GM21576 (cell line): ENCODE measurements around the gene OR9A2.

Experiments used
- ATAC-seq: cut with Tn5 transposase; IDR thresholded peaks from one replicate; pipeline ENCODE4 v1.9.1; 2021; ENCODE audit warnings: mild to moderate bottlenecking, moderate library complexity; ENCODE audit not compliant: unreplicated experiment

OR9A2 gene, protein sequence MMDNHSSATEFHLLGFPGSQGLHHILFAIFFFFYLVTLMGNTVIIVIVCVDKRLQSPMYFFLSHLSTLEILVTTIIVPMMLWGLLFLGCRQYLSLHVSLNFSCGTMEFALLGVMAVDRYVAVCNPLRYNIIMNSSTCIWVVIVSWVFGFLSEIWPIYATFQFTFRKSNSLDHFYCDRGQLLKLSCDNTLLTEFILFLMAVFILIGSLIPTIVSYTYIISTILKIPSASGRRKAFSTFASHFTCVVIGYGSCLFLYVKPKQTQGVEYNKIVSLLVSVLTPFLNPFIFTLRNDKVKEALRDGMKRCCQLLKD

DNA sequence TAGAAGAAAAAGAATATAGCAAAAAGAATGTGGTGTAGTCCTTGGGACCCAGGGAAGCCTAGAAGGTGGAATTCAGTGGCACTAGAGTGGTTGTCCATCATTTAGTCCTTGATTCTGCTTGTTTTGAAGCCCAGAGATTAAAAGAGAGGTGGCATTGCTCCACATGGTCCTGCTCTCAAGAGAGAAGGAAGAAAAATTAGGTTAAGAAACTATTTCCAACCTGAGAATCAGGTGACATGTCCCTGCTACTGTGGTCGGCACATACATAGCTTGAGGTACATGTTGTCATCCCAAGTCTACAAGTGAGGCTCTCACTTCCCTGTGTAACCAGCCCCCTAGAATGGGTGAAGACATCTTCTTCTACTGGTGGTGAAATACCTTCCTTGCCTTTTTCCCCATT lies at the start of gene OR9A2:
TSS of gene OR9A2 (minus strand) at position 101 of the 400 bp plus-strand sequence. CDS start at position 101, 0 bp downstream.
- ATAC-seq, result no peak

DNA sequence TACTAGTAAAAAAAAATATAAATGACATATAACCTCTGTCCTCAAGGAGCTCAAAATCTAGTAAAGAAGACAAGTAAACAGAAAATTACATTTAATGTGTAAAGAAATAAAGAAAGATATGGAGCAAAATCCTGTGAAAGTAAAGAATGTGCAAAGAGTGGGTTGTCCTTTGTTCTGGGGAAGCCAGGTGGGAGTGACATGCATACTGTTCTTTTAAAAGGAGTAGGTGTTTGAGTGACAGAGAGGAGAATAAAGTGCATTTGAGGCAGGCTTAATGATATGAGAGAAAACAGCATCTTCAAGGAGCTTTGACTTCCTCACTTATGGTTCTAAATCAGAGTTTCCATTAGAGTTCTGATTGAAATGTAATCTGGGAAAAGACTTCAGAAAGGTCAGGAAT lies 47.2 kb upstream of the OR9A2 start:
- ATAC-seq, result no peak

DNA sequence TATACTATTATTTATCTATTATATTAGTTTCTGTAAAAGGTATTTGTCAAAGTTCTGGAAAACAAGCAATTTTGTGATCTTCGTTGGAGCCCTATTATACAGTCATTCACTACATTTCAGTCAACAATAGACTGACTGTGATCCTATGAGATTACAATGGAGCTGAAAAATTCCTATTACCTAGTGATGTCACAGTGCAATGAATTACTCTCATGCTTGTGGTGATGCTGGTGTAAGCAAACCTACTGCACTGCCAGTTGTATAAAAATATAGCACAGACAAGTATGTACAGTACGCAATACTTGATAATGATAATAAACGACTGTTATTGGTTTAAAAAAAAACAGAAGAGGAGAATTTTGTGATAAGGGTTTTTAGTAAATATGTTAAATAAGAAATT lies 46.6 kb upstream of the OR9A2 start:
- no peak for ATAC-seq

DNA sequence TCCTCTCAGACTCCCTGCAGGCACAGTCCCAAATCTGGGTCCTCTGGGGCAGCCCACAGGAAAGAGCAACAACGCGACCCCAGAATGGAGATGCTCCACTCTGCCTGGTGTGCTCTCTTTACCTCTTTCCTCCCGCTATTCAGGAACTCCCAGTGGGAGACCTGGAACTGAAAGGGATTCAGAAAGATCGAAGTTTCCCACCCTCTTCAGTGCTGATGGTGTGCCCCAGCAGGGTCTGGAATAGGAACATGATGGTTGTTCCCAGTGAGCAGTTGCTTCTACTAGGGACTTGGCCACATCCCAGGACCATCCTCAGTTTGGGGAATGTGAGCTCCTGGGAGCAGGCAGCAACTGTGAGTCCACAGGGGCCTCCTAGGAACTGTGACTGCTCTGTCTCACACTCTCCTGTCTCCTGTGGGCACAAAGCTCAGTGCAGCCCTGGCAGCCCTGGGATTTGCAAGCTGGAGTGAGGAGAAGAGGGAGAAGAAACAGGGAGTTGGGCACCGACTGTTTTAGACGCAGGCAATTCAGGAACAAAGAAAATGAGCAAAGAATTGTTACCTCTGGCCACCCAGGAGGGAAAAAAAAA lies 43.1 kb upstream of the OR9A2 start:
- no peak for ATAC-seq

DNA sequence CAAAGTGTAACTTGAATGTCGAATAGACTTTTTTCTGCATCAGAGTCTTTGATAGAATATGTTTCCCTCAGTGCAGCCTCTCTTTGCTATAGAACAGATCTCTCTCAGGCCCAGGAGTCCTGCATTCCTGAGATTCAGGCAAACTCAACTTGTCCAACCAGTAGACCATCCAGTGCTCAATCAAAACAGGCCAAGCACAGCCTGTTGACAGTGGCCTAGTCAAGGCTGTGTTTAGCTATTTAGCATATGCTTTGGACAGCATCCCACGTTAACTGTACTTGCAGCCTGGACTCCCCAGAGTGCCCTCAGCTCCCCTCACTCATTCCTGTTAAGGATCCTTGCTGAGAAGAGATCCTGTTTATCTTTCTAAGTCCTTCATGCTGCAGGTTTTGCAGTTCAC lies 41.5 kb upstream of the OR9A2 start:
- ATAC-seq, result no peak

DNA sequence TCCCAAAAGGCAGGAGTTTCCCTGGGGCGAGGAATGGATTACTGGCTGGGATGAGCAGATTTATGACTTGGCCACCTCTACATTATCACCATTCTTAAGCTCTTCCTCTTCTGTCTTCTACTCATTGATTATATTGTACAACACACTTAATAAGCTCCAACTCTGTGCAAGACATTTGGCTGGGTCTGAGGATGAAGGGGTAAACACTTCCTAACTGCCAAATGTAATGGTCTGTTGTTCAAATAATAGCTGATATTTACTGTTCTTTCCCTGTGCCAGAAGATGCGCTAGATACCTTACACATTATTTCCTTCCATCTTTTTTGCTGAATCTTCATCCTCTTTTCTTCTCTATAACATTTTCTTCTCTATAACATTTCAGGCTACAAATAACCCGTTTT lies 36.8 kb upstream of the OR9A2 start:
- no peak for ATAC-seq

DNA sequence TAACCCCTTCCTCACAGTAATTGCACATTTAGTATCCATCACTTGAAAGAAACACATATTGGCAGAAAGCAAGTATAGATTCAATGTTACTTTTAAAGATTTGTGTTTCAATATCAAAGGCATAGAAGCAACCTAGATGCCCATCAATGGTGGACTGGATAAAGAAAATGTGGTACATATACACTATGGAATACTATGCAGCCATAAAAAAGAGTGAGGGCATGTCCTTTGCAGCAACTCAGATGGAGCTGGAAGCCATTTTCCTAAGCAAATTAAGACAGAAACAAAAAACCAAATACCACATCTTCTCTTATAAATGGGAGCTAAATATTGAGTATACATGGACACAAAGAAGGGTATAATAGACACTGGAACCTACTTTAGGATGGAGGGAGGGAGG lies 28.8 kb upstream of the OR9A2 start:
- ATAC-seq, result no peak

DNA sequence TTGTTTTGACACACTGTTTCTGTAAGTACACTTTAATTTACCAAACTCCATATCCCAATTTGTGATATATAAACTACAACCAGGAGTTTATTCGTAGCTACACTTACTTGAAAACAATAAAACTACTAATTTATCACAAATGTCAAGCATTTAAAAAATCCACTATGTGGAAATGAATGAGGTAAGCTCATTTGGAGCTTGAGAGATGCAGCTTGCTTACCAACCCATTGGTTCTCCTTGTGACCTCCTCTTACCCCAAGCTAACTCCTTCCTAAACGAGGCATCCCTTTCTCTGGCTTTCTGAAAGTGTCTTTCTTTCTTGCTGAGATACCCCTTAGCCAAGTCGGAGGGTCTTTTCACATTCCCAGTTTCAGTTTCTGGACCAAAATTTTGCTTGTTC lies 27.7 kb upstream of the OR9A2 start:
- ATAC-seq, result no peak

DNA sequence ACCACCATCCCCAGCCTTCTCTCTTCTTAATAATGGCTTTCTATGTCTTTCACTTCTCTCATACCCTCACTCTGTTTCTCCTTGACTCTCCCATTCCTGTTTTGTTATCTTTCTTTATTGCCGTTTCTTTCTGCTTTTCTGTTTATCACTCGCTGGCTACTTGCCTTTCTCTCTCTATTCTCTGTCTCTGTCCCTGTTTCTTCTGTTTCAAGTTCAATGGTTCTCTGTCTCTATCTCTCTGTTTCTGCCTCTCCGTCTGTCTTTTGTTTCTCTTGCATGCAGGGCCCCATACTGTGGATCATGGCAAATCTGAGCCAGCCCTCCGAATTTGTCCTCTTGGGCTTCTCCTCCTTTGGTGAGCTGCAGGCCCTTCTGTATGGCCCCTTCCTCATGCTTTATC lies 25.1 kb upstream of the OR9A2 start, which contains the start of gene OR6V1:
TSS of gene OR6V1 (plus strand) at position 301 of the 400 bp plus-strand sequence. CDS start at position 301, 0 bp downstream.
- no peak for ATAC-seq

DNA sequence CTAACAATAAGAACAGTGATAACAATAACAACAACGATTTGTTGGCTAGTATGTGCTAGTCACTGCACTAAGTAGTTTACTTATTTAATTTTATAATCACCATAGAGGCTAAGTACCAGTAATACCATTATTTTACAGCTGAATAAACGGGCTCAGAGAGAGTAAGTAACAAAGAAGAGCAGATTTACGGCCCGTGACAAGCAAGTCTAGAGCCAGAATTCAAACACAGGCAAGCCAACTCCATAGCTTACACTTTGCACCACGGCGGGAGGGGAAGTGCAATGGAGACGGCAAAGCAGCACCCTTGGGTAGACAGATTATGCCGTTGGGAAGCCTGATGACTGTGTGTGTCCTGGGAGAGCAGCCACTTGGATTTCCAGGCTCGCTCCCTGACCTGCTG lies 24.0 kb upstream of the OR9A2 start:
- no peak for ATAC-seq

DNA sequence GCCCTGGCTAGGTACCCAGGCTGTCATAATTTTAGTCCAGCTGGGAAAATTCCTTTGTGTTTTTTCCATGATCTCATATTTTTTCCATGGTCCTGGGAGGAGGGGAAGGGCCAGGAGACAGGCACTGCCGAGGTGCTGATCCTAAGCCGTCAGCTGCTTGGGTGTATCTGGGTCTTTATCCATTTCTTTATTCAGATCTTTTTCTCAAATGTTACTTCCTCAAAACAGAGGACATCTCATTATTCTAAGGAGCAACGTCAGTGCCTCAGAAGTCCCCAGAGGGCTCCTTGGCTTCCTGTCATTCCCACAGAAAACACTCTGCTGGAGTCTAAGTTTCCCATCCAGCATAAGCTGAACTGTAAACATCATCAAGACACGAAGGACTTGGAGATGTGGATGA lies 22.4 kb upstream of the OR9A2 start:
- no peak for ATAC-seq

DNA sequence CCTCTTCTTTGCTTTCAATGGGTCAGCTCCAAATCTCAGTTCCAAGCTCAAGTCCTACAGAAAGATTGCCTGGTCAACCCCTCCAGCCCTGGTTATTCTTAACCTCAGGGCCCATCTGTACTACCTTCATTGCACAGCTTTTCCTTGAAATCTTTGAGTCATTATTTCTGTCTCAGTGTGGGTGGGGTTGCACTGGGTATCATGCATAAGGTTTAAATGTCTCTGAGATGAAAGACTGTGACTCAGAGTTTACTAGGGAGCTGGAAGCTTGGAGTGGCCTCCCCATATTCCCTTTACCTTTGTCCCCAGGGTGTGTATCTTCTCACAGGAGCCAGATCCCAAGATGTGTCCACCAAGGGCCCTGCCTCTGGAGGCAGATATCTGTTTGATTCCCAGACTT lies 21.9 kb upstream of the OR9A2 start:
- no peak for ATAC-seq

DNA sequence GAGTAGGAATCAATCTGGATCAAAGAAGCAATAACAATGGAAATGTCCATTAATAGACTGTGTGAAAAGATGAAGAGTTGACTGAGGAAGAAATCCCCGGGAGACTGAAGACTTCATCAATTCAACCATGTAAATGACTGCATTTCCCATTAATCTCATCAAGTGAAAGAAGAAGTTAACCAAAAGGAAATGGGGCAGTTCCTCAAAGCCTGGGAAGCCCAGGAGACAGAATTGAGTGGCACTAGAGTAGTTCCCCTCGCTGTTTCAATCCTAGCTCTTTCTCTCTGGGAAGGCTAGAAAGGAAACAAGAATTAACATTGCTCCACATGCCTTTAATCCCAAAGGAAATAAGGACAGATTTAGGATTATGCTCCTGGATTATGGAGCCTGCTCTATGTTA lies 20.4 kb upstream of the OR9A2 start:
- no peak for ATAC-seq

DNA sequence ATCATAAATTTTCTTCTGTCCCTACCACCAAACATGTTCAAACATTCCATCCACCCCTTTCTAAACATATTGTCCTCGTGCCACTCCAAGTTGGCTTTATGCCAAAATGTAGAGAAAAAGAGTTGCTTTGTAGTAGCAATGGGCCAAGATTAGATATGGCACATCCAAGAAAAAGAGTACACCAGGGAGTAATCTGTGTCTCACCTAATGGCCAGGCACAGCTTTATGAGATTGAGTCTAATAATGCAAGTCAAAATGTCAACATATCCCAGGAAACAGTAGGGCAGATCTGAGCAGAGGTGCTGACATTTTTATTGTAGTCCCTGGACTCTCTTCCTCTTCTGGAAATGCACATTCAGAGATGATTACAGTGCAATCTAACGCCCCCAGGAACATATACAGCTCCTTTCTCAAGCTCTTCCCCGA lies 19.5 kb upstream of the OR9A2 start:
- ATAC-seq, result no peak

DNA sequence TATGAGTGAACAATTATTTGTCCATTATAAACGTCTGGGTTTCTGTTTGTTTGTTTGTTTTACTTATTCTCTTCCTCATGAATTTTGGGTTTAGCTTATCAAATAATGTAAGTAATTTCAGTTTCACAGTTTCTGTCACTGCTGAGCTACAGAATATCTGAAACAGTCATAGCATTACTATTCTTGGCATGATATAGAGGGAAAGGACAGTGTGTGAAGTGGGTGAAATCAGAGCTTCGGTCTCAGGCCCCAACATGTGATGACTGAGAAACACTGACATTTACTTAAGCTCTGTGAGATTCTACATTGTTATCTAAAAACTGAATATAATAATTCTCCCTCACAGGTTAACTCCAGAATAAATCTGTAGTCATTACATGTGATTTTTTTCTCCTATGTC lies 16.5 kb upstream of the OR9A2 start:
- no peak for ATAC-seq

DNA sequence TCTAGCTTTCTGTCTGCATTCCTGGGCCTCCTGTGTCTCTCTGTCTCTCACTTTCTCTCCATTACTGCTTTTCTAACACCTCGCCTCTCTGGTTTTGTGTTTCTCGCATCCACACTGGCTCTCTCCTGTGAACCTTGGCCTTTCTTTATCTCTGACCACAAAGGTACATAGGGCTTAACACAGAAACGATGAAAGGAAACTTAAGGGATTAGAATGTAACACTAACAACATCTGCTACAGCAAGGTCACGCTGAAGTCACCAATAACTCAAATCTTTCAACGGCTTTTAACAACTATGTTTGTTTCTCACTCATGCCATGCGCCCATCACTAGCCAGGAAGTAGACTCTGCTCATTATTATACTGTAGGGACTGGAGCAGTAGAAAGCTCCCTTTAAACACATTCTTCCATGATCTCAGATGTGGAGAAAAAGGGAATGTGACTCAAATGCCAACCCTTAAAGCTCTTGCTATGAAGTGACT lies 15.9 kb upstream of the OR9A2 start:
- ATAC-seq, result no peak

DNA sequence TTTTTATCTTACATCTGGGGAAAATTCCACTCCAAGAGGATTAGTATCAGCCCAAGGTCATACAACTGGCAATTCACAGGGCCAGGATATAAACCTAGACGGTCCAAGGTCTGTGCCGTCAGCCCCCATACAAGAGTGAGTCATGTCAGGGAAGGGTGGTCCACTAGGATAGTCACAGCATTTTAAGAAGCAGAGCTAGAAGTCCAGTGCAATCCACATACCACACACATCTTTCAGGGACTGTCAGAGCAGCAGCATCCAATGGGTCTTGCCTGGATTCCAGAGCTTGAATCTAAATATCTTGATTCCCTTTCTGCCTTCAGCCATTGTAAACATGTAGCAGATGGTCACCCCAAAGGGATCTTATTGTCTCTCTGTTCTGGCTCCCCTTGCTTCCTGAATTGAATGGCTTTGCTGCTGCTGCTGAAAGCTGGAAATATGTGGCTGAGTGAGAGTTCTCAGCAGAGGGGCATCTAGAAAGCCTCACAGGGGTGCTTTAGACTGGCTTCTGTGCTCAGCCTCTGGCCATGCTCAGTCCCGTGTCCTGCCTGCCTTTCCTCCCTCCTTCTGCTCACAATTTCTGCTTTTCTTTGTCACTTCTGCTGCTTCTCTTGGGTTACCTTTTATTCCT lies 15.3 kb upstream of the OR9A2 start:
- no peak for ATAC-seq

DNA sequence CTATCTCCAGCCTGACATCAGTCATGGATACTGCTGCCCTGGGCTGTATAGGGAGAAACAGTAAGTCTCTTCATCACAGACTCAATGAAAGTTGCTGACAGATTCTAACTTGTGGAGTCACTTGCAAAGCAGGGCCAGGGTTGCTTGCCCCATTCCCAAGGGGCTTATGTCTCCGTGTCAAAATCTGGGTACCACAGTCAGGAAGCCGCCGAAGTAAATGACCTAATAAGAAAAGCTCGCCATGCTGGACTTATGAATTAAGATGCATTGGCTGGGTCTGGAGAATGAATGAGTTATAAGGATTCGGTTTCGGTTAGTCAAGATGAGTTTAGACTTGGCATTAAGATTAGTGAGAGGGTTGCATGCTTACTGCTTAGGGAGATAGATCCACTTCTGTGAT lies 14.4 kb upstream of the OR9A2 start:
- ATAC-seq, result no peak

DNA sequence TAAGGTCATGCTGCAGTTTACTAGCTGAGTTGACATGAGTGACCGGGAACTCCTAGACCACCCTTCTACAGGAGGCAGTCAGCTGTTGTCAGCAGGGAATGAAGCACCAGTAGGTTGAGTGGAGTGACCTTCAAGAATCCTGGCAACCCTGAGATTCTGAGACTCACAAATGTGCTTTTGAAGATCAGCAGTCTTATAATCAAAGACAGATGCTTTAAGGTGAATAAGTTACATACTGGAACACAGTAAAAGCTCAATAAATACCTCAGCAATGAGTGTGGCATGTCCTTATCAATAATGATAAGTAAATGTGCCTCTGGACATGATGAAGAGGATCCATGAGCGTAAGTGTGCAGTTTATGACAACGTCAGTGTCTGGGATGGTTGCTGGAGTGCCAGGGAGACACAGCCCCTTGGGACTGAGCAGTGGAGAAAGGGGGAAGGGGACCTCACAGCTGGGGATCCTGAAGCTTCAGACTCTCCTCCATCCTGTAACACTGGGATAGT lies 13.3 kb upstream of the OR9A2 start:
- no peak for ATAC-seq

DNA sequence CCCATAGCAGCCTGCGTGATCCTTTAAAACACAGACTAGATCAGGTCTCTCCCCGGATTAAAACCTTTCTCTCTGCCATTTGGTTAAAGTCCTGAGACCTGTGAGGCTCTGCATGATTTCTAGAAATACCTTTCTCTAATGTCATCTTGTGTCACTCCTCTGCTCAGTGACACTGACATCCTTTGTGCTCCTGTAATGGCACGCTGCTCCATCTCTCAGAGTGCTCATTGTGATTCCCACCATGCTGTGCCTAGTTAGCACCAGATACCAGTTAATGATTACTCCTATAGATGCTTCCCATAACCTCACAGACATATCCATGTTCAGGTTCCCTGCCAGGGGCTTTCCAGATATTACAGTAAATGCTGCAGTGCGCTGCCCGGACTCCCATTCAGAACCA lies 11.7 kb upstream of the OR9A2 start:
- no peak for ATAC-seq

DNA sequence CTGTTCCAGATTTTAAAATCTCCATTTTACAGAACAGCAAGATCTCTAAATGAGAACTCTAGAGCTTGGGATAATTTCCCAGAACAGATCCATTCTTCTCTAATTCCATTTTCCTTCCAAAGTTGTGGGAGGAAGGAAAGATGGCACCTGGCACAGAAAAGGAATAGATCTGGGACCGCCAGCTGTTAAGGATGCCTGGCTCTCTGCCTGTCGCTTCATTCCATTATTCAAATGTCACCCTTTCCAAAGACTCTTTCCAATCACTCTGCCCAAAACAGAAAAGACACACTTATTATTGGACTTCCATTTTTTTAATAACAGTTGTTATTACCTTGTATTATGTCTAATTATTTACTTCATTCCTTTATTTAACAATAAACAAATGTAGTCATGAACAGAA lies 751 bp upstream of the OR9A2 start:
- no peak for ATAC-seq

DNA sequence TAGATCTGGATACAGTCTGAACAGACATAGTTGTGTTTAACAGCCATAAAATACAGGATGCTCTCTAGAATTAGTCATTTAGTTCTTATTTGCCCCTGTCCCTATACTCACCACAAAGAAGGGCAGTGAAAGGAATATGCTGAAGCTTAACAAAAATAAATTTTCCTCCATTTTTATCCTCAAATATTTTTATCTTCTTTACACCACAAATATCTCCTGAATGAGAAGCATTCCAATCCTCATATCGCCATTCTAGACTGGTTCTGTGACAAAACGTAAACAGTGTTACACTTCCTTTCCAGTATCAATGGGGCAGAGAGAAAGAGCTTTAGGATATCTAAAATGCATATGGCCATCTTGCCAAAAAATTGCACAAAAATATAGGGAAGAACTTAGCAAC lies 1.6 kb downstream of the OR9A2 start:
- ATAC-seq, result no peak
